ENCODE measurements around the gene IL17B.

DNA sequence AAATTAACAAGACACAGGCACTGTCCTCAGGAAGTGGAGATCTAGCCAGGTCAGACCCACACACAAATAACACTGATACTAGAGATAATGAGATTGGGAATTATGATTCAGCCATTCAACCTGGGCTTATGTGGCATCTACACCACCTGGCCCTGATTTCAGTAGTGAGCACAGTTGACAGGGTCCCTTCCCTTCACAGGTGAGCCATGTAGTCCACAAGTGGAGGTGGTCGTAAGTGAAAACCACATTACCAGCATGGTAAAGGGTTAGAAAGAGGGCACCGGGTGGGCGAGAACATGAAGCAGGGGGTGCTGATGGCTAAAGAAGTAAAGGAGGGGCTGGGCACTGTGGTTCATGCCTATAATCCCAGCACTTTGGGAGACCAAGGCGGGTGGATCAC lies 48.3 kb upstream of the IL17B start:
- TF ChIP-seq CTCF (conservative IDR thresholded peaks at IDR 0.05): no peak
- no peak for TF ChIP-seq ZFX (IDR thresholded peaks at IDR 0.05)
